ENCODE results near the gene NR5A2.
"Not testable (repeated sequence)": the region's sequence is repeated elsewhere in the genome, so short reads cannot be mapped to it uniquely, and the experiment has no call there.

NR5A2 gene

DNA sequence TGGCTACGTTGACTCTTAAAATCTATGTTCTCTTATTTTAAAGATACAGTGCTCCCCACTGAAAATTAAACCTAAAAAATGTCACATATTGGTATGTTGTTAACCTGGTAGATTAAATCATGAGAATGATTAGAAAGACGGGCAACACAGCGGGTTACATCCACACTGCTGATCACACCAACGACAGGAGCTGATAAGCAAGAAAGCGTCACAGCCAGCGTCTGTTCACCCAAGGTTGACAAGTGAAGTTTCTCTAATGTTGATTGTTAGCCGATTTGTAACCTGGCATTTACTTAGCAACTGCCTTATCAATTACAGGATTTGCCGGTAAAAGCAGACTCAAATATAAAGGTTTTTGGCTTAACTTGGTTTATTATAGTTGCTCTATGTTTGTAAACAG, 149.3 kb downstream of the NR5A2 start:
- no peaks in the 10 kb centered on the region for H3K9me3 Mint-ChIP-seq
- H3K36me3 Mint-ChIP-seq: no peaks in the 10 kb centered on the region
- H3K4me3 Mint-ChIP-seq: no peak overlapping the region
- H3K27ac Mint-ChIP-seq: no peak overlapping the region
- no peaks in the 10 kb centered on the region for H3K4me1 Mint-ChIP-seq
- peaks cover 1% of the 10 kb centered on the region for H3K27me3 Mint-ChIP-seq

GRCh38 chr1:200178340-200178739, 150.8 kb downstream of the NR5A2 start:
- Mint-ChIP-seq H3K27me3 (peaks cover 1% of the 10 kb centered on the region), H3K9me3 (no peaks in the 10 kb centered on the region), H3K27ac (no peak overlapping the region), H3K4me1 (no peaks in the 10 kb centered on the region), H3K36me3 (no peaks in the 10 kb centered on the region), H3K4me3 (no peak overlapping the region)

- peaks cover 1% of the 10 kb centered on the region for H3K27me3 Mint-ChIP-seq
These were observed 151.7 kb downstream of the NR5A2 start for GRCh38 chr1:200179126-200179780.

DNA sequence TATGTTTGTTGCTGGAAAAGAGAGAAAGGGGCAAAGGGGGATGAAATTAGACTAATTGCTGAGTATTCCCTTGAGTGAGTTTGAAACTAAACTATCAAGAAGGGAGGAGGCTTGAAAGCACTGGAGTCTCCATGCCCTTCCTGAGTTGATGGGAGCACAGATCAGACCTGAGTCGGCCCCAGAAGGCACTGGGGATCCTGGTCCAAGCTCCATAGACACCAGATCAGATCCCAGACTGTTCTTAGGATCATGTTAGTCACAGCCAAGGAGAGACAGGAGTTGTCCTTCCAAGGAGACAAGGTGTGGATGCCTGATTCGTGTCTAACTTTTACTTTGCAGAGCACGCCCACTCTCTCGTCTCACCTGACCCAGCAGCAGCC, 152.3 kb downstream of the NR5A2 start:
- Mint-ChIP-seq H3K27ac (no peak overlapping the region), H3K36me3 (no peaks in the 10 kb centered on the region), H3K4me3 (no peak overlapping the region), H3K27me3 (peaks cover 1% of the 10 kb centered on the region), H3K9me3 (no peaks in the 10 kb centered on the region), H3K4me1 (peaks cover 4% of the 10 kb centered on the region)

More at GRCh38 chr1:200179126-200179780, 151.7 kb downstream of the NR5A2 start:
- Mint-ChIP-seq H3K4me3 (no peak overlapping the region), H3K4me1 (no peaks in the 10 kb centered on the region), H3K36me3 (no peaks in the 10 kb centered on the region), H3K9me3 (no peaks in the 10 kb centered on the region), H3K27ac (no peak overlapping the region)

DNA sequence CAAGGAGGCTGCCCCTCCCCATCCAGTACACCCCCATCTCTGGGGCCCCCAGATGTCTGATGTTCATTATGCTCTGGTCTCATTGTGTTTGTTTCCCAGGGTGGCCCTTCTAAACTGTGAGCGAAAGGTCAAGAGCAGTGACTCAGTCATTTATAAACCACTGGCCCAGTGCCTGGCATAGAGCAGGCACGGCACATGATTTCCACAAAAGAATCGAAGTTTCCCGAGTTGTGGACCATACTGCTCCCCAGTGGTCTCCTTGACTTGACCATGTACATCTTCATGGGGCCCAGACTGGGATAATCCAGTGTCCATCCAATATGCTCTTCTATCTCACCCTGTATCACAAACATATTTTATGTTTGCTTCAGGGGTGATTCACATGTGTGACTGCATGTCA, 153.3 kb downstream of the NR5A2 start:
- Mint-ChIP-seq H3K27me3 (peaks cover 3% of the 10 kb centered on the region), H3K4me3 (no peak overlapping the region), H3K36me3 (no peaks in the 10 kb centered on the region), H3K27ac (no peak overlapping the region), H3K4me1 (peaks cover 13% of the 10 kb centered on the region), H3K9me3 (no peaks in the 10 kb centered on the region)

- peaks cover 13% of the 10 kb centered on the region for H3K4me1 Mint-ChIP-seq
- peaks cover 3% of the 10 kb centered on the region for H3K27me3 Mint-ChIP-seq
- H3K27ac Mint-ChIP-seq: no peak overlapping the region
- H3K9me3 Mint-ChIP-seq: peaks cover 5% of the 10 kb centered on the region
- no peak overlapping the region for H3K4me3 Mint-ChIP-seq
- no peaks in the 10 kb centered on the region for H3K36me3 Mint-ChIP-seq
These were observed 154.4 kb downstream of the NR5A2 start for GRCh38 chr1:200181861-200182260.

DNA sequence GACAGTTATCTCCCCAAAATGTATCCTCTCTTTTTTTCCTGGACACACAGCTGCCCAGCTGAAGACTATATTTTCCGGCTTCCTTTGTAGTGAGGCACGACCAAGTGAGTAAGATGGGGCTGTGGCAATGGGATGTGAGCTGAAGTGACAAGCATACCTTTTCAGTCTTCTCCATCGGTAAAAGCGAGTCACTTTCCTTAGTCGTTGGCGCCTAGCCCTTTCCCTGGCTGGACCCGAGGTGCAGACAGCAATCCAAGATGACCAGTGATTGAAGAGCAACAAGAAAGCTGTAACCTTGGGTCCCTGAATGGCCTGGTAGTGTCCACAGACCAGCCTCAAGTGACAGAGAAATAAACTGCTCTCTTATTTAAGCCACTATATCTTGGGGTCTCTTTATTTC, 155.2 kb downstream of the NR5A2 start:
- peaks cover 5% of the 10 kb centered on the region for H3K9me3 Mint-ChIP-seq
- peaks cover 3% of the 10 kb centered on the region for H3K27me3 Mint-ChIP-seq
- peaks cover 4% of the 10 kb centered on the region for H3K36me3 Mint-ChIP-seq
- no peak overlapping the region for H3K27ac Mint-ChIP-seq
- H3K4me3 Mint-ChIP-seq: no peak overlapping the region
- H3K4me1 Mint-ChIP-seq: peaks cover 13% of the 10 kb centered on the region

GRCh38 chr1:200183637-200184036, 156.1 kb downstream of the NR5A2 start:
- H3K27ac Mint-ChIP-seq: no peak overlapping the region
- H3K4me1 Mint-ChIP-seq: peaks cover 13% of the 10 kb centered on the region
- peaks cover 5% of the 10 kb centered on the region for H3K9me3 Mint-ChIP-seq
- no peak overlapping the region for H3K4me3 Mint-ChIP-seq
- H3K36me3 Mint-ChIP-seq: peaks cover 4% of the 10 kb centered on the region
- H3K27me3 Mint-ChIP-seq: peaks cover 3% of the 10 kb centered on the region

DNA sequence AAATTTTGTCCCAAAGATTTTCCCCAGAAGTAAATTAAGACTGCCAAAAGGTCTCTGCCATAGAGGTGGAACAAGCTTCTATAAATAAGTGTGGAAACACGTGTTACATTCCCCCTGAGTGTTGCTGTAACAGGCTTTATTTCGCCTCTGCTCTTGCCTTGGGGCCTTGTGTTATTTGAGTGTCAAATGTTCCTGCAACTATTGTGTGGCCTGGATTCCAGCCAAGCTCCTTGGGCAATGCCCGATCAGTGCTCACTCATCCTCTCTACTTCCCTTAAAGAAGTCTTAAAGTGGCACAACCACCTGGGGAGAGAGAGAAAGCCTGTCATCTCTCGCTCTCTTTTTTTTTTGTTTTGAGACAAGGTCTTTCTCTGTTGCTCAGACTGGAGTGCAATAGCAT, 156.7 kb downstream of the NR5A2 start:
- Mint-ChIP-seq H3K9me3 (peaks cover 5% of the 10 kb centered on the region), H3K27ac (no peak overlapping the region), H3K36me3 (peaks cover 4% of the 10 kb centered on the region), H3K4me3 (no peak overlapping the region), H3K4me1 (peaks cover 13% of the 10 kb centered on the region), H3K27me3 (peaks cover 3% of the 10 kb centered on the region)

- not testable (repeated sequence) for H3K9me3 Mint-ChIP-seq, H3K36me3 Mint-ChIP-seq, H3K27me3 Mint-ChIP-seq, H3K4me3 Mint-ChIP-seq, H3K27ac Mint-ChIP-seq
- peaks cover 13% of the 10 kb centered on the region for H3K4me1 Mint-ChIP-seq
These were observed 157.7 kb downstream of the NR5A2 start for GRCh38 chr1:200185191-200185590.

- H3K27me3 Mint-ChIP-seq, H3K36me3 Mint-ChIP-seq, H3K27ac Mint-ChIP-seq, H3K9me3 Mint-ChIP-seq, H3K4me3 Mint-ChIP-seq: not testable (repeated sequence)
- H3K4me1 Mint-ChIP-seq: peaks cover 13% of the 10 kb centered on the region
These were observed 159.8 kb downstream of the NR5A2 start for GRCh38 chr1:200187332-200187731.

DNA sequence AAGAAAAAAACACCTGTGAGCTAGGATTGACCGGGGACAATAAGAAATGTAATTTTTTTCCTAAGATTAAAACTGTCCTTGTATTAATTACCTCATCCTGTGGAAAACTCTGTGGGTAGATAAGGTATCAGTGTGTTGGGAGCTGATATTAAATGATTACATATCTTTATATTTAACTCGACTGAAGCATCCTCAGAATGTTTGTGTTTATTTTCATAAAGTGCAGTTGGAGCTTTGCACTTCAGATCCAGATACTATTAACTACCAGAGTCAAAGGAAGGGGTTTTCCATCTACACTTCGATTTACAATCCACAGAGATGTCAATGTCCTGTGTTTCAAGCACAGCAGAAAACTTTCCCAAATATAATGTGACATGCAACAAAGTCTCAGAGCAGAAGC, 164.5 kb downstream of the NR5A2 start:
- no peaks in the 10 kb centered on the region for H3K27me3 Mint-ChIP-seq
- H3K4me1 Mint-ChIP-seq: no peaks in the 10 kb centered on the region
- peak overlapping the region; percentile 10 for H3K27ac Mint-ChIP-seq
- peaks cover 4% of the 10 kb centered on the region for H3K36me3 Mint-ChIP-seq
- H3K4me3 Mint-ChIP-seq: no peak overlapping the region
- H3K9me3 Mint-ChIP-seq: no peaks in the 10 kb centered on the region

GRCh38 chr1:200194477-200194876, 167.0 kb downstream of the NR5A2 start:
- Mint-ChIP-seq H3K4me3 (no peak overlapping the region), H3K36me3 (no peaks in the 10 kb centered on the region), H3K27me3 (no peaks in the 10 kb centered on the region), H3K9me3 (no peaks in the 10 kb centered on the region), H3K4me1 (no peaks in the 10 kb centered on the region), H3K27ac (no peak overlapping the region)

- H3K27me3 Mint-ChIP-seq: no peaks in the 10 kb centered on the region
- H3K36me3 Mint-ChIP-seq: no peaks in the 10 kb centered on the region
- no peaks in the 10 kb centered on the region for H3K4me1 Mint-ChIP-seq
- no peak overlapping the region for H3K4me3 Mint-ChIP-seq
- no peaks in the 10 kb centered on the region for H3K9me3 Mint-ChIP-seq
- no peak overlapping the region for H3K27ac Mint-ChIP-seq
These were observed 170.7 kb downstream of the NR5A2 start for GRCh38 chr1:200198236-200198635.

DNA sequence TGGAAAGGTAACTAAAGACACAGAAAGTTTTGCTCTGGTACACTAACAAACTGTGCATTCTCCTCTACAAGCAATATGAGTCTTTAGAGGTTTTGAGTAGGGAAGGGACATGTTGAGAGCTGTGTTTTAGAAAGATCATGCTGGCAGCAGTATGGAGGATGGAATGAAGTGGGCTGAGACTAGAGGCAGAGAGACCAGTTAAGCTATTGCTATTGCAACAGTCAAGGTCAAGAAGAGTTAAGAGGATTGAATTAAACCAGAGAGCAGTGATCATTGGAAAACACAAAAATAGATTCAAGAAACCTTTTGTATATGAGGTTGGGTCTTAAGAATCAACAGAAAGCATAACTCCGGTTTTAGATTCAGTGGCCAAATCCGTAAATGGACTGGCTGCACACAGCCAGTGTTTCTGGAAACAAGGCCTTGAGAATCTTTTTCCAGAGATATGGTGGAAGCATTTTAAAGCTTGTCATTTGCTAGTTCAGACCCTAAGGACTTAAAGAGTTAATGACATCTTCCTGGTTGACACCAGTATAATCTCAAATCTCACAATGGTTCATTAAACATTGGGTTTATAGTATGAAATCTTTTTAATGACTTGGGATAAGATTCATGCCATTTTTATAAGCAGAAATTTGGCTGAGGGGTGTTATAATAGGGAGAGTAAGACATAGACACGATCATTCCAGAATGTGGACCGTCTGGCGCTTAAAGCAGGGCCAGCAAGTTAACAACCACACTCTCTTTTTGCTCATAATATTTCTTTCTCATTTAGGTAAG, 177.9 kb downstream of the NR5A2 start:
- Mint-ChIP-seq H3K27me3 (no peaks in the 10 kb centered on the region), H3K4me1 (peaks cover 8% of the 10 kb centered on the region), H3K36me3 (no peaks in the 10 kb centered on the region), H3K9me3 (no peaks in the 10 kb centered on the region), H3K27ac (no peak overlapping the region), H3K4me3 (no peak overlapping the region)

DNA sequence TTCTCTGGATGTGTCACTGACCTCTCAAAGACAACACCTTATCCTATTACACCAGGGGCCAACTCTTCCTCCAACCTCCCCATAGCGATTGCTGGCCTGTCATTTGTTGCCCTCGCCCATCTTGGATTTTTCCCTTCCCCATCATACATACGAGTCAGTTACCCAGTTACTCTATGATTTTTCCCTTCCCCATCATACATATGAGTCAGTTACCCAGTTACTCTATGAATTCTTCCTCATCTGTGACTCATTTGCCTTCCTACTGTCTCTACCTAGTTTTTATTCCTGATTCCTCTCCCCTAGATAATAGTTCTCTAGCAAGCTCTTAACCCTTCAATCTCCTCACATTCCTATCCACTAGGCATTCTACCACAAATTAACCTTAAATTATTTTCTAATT, 178.8 kb downstream of the NR5A2 start:
- no peak overlapping the region for H3K27ac Mint-ChIP-seq
- H3K27me3 Mint-ChIP-seq: no peaks in the 10 kb centered on the region
- no peaks in the 10 kb centered on the region for H3K9me3 Mint-ChIP-seq
- peaks cover 8% of the 10 kb centered on the region for H3K4me1 Mint-ChIP-seq
- no peaks in the 10 kb centered on the region for H3K36me3 Mint-ChIP-seq
- H3K4me3 Mint-ChIP-seq: no peak overlapping the region

Data from activated naive CD4-positive, alpha-beta T cell treated with anti-CD3 and anti-CD28 coated beads, Interleukin-2, amount 50 U/mL, for 24 hours (primary cell).